ENCODE measurements around the gene FOXB2.

GRCh38 chr9:77005216-77005615 is 14.2 kb upstream of the FOXB2 start:
- TF ChIP-seq POLR2A (IDR thresholded peaks at IDR 0.05; ENCODE audit: low read depth) (no peak), CTCF (IDR thresholded peaks at IDR 0.05) (no peak), EP300 (IDR thresholded peaks at IDR 0.05) (no peak)
